ENCODE data around the gene FZD7. TPM values are rescaled to one million over a fixed set of nuclear protein-coding genes. Genes with fewer than 3 reads are reported as not detected.

The FZD7 gene
- total and polyA plus RNA-seq, 2 donors = 69.5 to 92.2 TPM

DNA sequence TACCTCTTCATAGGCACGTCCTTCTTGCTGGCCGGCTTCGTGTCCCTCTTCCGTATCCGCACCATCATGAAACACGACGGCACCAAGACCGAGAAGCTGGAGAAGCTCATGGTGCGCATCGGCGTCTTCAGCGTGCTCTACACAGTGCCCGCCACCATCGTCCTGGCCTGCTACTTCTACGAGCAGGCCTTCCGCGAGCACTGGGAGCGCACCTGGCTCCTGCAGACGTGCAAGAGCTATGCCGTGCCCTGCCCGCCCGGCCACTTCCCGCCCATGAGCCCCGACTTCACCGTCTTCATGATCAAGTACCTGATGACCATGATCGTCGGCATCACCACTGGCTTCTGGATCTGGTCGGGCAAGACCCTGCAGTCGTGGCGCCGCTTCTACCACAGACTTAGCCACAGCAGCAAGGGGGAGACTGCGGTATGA, 2.3 kb downstream of the FZD7 start:
- no peak overlapping the region for H3K27ac ChIP-seq (ENCODE audit: low read depth)
- H3K4me1 ChIP-seq (ENCODE audit: insufficient read depth) = no peaks in the 10 kb centered on the region
- H3K4me3 ChIP-seq (ENCODE audit: low read depth, low read length) = peak overlapping the region; percentile 81
- no peak for DNase-seq (ENCODE audit: extremely low spot score)
- peaks cover under 1% of the 10 kb centered on the region for H3K36me3 ChIP-seq (ENCODE audit: insufficient read depth)
- WGBS = 23% methylated on average over 32 of the region's 32 CpGs

DNA sequence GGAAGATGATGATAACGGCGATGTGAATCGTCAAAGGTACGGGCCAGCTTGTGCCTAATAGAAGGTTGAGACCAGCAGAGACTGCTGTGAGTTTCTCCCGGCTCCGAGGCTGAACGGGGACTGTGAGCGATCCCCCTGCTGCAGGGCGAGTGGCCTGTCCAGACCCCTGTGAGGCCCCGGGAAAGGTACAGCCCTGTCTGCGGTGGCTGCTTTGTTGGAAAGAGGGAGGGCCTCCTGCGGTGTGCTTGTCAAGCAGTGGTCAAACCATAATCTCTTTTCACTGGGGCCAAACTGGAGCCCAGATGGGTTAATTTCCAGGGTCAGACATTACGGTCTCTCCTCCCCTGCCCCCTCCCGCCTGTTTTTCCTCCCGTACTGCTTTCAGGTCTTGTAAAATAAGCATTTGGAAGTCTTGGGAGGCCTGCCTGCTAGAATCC, 3.0 kb downstream of the FZD7 start:
- no peak for DNase-seq (ENCODE audit: extremely low spot score)
- H3K4me3 ChIP-seq (ENCODE audit: low read depth, low read length) = peak overlapping the region; percentile 81
- WGBS = 19% methylated on average over 15 of the region's 15 CpGs
- peaks cover 2% of the 10 kb centered on the region for H3K36me3 ChIP-seq (ENCODE audit: insufficient read depth)
- H3K4me1 ChIP-seq (ENCODE audit: insufficient read depth) = no peaks in the 10 kb centered on the region
- H3K27ac ChIP-seq (ENCODE audit: low read depth) = peak overlapping the region; percentile 80

DNA sequence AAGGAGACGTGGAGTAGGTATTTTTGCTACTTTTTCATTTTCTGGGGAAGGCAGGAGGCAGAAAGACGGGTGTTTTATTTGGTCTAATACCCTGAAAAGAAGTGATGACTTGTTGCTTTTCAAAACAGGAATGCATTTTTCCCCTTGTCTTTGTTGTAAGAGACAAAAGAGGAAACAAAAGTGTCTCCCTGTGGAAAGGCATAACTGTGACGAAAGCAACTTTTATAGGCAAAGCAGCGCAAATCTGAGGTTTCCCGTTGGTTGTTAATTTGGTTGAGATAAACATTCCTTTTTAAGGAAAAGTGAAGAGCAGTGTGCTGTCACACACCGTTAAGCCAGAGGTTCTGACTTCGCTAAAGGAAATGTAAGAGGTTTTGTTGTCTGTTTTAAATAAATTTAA, 3.4 kb downstream of the FZD7 start:
- no peaks in the 10 kb centered on the region for H3K4me1 ChIP-seq (ENCODE audit: insufficient read depth)
- peaks cover 2% of the 10 kb centered on the region for H3K36me3 ChIP-seq (ENCODE audit: insufficient read depth)
- peak overlapping the region; percentile 81 for H3K4me3 ChIP-seq (ENCODE audit: low read depth, low read length)
- H3K27ac ChIP-seq (ENCODE audit: low read depth) = peak overlapping the region; percentile 80
- DNase-seq (ENCODE audit: extremely low spot score) = no peak
- WGBS = 21% methylated on average over 7 of the region's 7 CpGs

GRCh38 chr2:202038471-202039277, 5.0 kb downstream of the FZD7 start:
- no peak for DNase-seq (ENCODE audit: extremely low spot score)
- peaks cover 2% of the 10 kb centered on the region for H3K36me3 ChIP-seq (ENCODE audit: insufficient read depth)
- H3K4me3 ChIP-seq (ENCODE audit: low read depth, low read length) = peak overlapping the region; percentile 12
- H3K27ac ChIP-seq (ENCODE audit: low read depth) = peak overlapping the region; percentile 44
- peaks cover 3% of the 10 kb centered on the region for H3K4me1 ChIP-seq (ENCODE audit: insufficient read depth)
- 25% methylated on average over 4 of the region's 4 CpGs for WGBS

DNA sequence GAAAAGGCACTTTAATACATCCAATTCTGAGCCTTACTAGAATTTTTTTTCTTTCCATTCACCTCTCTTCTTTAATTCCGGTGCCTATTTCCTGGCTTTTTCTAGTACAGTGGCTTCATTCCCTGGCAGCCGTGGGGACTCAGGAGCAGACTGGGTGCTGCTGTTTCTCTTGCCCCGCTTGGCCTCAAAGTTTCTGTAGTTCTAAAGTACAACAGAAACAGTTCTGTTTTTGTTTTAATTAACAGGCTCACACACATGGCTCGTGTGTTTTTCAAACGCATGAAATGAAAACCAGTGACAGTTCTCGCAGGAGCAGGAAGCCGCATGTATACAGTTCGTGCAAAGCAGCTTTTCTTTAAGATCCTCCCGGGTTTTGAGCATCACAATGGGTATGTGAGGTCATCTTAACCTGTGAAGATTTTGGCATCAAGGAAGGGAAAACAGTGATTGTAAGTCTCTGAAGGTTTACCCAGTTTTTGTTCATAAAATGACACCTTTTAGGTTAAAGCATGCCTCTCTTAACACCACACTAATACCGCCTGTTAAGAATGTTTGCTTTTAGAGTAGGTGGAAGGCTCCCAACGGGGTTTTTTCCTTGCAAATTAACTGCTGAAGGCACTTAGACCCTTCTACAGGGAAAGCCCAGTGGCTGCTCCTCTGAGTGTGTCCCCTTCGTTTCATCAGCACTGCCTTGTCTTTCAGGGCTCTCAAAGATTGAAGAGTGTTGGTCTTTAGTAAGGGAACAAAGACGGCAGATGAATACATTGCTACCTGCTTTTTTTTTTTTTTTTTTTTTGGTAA, 5.8 kb downstream of the FZD7 start:
- no peak for DNase-seq (ENCODE audit: extremely low spot score)
- Histone ChIP-seq H3K4me1 (ENCODE audit: insufficient read depth) (peaks cover 3% of the 10 kb centered on the region), H3K4me3 (ENCODE audit: low read depth, low read length) (peak overlapping the region; percentile 18)

DNA sequence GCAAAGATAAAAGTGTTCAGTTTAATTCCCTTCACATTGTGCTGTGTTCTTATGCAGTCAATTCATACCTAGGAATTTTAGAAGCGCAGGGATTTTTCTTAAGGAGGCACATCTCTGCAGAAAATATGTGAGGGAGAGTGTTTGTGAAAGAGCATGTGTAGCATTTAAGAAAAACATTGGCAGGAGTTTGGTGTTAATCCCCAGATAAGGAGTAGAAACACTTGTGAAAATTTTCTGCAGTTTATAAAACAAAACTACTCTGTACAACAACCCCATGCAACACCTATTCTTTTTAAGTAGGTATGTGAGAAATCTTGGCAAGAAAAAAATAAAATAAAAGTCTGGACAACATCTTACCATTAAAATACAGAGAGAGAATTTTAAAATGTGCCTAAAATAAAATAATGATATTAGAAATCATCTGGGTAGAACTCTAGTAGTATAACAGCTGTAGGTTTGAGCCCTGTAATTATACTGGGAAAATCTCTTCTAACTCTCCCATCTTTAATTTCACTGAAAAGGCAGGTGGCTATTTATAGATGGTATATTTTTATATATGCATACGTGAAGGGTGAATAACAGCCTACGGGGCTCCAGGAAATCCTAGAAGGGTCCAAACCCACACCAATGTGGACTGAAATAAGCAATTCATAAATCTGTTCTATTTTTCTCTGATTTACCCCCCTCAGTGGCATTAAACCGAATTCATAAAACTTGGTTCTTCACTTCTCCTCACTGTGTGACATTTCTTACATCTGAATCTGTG, 6.6 kb downstream of the FZD7 start:
- no peak overlapping the region for H3K4me3 ChIP-seq (ENCODE audit: low read depth, low read length)
- no peak for DNase-seq (ENCODE audit: extremely low spot score)
- H3K36me3 ChIP-seq (ENCODE audit: insufficient read depth) = peaks cover 2% of the 10 kb centered on the region
- WGBS = 55% methylated on average over 4 of the region's 4 CpGs
- H3K4me1 ChIP-seq (ENCODE audit: insufficient read depth) = peaks cover 3% of the 10 kb centered on the region
- H3K27ac ChIP-seq (ENCODE audit: low read depth) = no peak overlapping the region

More for the DNA sequence above, 5.8 kb downstream of the FZD7 start:
- 23% methylated on average over 13 of the region's 13 CpGs for WGBS
- Histone ChIP-seq H3K36me3 (ENCODE audit: insufficient read depth) (peaks cover 2% of the 10 kb centered on the region), H3K27ac (ENCODE audit: low read depth) (peak overlapping the region; percentile 44)

- DNase-seq (ENCODE audit: extremely low spot score) = no peak
- Histone ChIP-seq H3K4me3 (ENCODE audit: low read depth, low read length) (no peak overlapping the region), H3K27ac (ENCODE audit: low read depth) (no peak overlapping the region), H3K4me1 (ENCODE audit: insufficient read depth) (peaks cover 3% of the 10 kb centered on the region), H3K36me3 (ENCODE audit: insufficient read depth) (peaks cover 2% of the 10 kb centered on the region)
- WGBS = 92% methylated on average over 5 of the region's 5 CpGs
These were observed 8.8 kb downstream of the FZD7 start for GRCh38 chr2:202042444-202042843.

DNA sequence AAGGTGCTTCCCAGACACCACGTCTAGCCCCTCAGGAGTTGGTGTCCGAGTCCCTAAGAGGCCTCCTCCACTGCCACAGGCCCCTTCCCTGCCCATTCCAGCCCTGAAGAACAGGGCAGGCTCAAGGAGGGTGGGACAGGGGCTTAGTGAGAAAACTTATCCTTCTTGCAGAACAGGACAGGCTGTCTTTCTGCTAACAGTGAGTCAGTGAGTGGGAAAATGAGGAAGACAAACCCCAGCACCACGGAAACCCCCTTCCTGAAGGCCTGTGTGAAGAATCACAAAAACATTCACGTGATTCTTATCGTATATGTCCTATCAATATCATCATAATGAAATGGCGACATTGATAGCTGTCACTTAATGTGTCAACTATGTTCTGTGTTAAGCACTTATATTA, 9.8 kb downstream of the FZD7 start:
- Histone ChIP-seq H3K4me1 (ENCODE audit: insufficient read depth) (peaks cover 3% of the 10 kb centered on the region), H3K36me3 (ENCODE audit: insufficient read depth) (peaks cover 2% of the 10 kb centered on the region), H3K27ac (ENCODE audit: low read depth) (no peak overlapping the region), H3K4me3 (ENCODE audit: low read depth, low read length) (no peak overlapping the region)
- no peak for DNase-seq (ENCODE audit: extremely low spot score)
- 85% methylated on average over 6 of the region's 6 CpGs for WGBS

DNA sequence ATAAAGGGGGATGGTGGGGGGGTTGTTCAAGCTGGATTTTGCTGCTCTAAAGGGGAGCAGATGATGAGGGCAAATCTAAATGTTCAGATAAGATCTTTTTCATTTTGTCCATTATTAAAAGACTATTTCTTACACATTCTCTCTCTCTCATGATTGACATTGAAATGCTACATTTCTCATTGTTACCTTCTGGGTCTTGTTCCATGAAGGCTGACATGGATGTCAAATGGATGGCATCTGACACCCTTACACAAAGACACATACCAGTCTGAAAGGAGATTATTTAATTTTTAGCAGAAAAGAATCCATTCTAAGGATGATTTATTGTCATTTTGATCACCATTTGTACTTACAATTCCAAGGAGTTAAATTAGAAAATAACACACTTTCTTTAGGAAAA, 11.1 kb downstream of the FZD7 start:
- peaks cover 2% of the 10 kb centered on the region for H3K36me3 ChIP-seq (ENCODE audit: insufficient read depth)
- DNase-seq (ENCODE audit: extremely low spot score) = no peak
- no peak overlapping the region for H3K4me3 ChIP-seq (ENCODE audit: low read depth, low read length)
- H3K4me1 ChIP-seq (ENCODE audit: insufficient read depth) = peaks cover 3% of the 10 kb centered on the region
- H3K27ac ChIP-seq (ENCODE audit: low read depth) = no peak overlapping the region

DNA sequence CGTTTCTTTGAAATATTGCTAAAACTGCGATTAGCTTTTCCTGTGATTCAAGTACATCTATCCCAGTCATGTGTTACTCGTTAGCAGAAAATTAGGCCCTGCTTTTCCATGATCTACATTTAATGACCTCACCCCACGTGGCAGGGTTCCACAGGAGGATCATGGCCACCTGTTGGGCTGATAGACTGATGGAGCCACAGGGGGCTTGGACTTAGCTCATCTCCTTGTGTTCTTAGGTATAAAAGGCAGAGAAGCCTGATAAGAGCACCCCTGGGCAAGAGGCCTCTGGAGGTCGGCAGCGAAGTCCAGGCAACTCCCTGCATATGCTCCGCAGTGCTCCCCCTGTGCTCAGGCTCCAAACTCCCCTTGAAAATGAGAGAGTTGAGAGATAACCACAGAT, 12.9 kb downstream of the FZD7 start:
- DNase-seq (ENCODE audit: extremely low spot score) = no peak
- Histone ChIP-seq H3K4me1 (ENCODE audit: insufficient read depth) (peaks cover 3% of the 10 kb centered on the region), H3K27ac (ENCODE audit: low read depth) (no peak overlapping the region), H3K4me3 (ENCODE audit: low read depth, low read length) (no peak overlapping the region), H3K36me3 (ENCODE audit: insufficient read depth) (no peaks in the 10 kb centered on the region)
- WGBS = 87% methylated on average over 7 of the region's 7 CpGs

- Histone ChIP-seq H3K36me3 (ENCODE audit: insufficient read depth) (no peaks in the 10 kb centered on the region), H3K4me3 (ENCODE audit: low read depth, low read length) (no peak overlapping the region), H3K4me1 (ENCODE audit: insufficient read depth) (no peaks in the 10 kb centered on the region), H3K27ac (ENCODE audit: low read depth) (no peak overlapping the region)
- no peak for DNase-seq (ENCODE audit: extremely low spot score)
- 97% methylated on average over 2 of the region's 2 CpGs for WGBS
These were observed 15.6 kb downstream of the FZD7 start for GRCh38 chr2:202049092-202049728.

DNA sequence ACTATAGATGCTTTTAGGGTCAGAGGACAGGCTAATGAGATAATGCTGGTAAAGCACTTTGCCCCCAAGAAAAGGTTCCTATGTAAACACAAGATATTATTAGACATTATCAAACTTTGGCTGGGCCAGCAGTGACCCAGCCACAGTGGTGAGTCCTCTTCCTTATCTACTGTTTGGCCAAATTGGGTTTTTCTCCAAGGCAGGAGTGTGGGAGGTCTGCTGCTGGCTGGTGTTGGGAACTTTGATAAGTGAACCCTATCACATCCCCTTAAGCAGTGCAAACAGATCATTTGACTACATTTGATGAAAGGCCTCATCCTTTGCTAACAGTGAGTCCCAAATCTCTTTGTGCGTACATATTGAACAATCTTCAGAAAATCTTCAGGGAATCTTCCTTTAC, 16.2 kb downstream of the FZD7 start:
- WGBS = 96% methylated on average over 1 of the region's 1 CpG
- Histone ChIP-seq H3K36me3 (ENCODE audit: insufficient read depth) (no peaks in the 10 kb centered on the region), H3K4me3 (ENCODE audit: low read depth, low read length) (no peak overlapping the region), H3K27ac (ENCODE audit: low read depth) (no peak overlapping the region), H3K4me1 (ENCODE audit: insufficient read depth) (no peaks in the 10 kb centered on the region)
- no peak for DNase-seq (ENCODE audit: extremely low spot score)

- no peak overlapping the region for H3K27ac ChIP-seq (ENCODE audit: low read depth)
- no peak overlapping the region for H3K4me3 ChIP-seq (ENCODE audit: low read depth, low read length)
- DNase-seq (ENCODE audit: extremely low spot score) = no peak
- H3K4me1 ChIP-seq (ENCODE audit: insufficient read depth) = no peaks in the 10 kb centered on the region
- H3K36me3 ChIP-seq (ENCODE audit: insufficient read depth) = no peaks in the 10 kb centered on the region
These were observed 17.0 kb downstream of the FZD7 start for GRCh38 chr2:202050652-202051051.

Data from urinary bladder (tissue), 4 donors.